Stomach (tissue), 9 donors: ENCODE data around the gene SH3BGRL3. TPM values are rescaled to one million over a fixed set of nuclear protein-coding genes. Genes with fewer than 3 reads are reported as not detected.

ENCODE experiments used
- DNase-seq, 2 donors: peaks; one replicate each; pipeline versions ENCODE4 v3.0.0 to v3.0.0-alpha.2; 2013 to 2019
- H3K27ac ChIP-seq, 5 donors: fragments of 200-600 bp in 4 of 5; sonication (generic) in 4 of 5; one replicate each; pipeline ENCODE4 v1.5.1; 2013 to 2019; ENCODE audit warnings: mild to moderate bottlenecking in 1 of 5, moderate library complexity in 1 of 5
- H3K27me3 ChIP-seq, 3 donors: fragments of 200-600 bp; sonication (generic); one replicate each; pipeline ENCODE4 v1.5.1; 2017 to 2019; ENCODE audit warnings: mixed run types in 1 of 3
- H3K36me3 ChIP-seq, 4 donors: fragments of 200-600 bp; sonication (generic); 1 replicate in 3 of 4; 2 replicates in 1 of 4; pipeline ENCODE4 v1.5.1; 2016 to 2019
- H3K4me1 ChIP-seq, 4 donors: fragments of 200-600 bp; sonication (generic); one replicate each; pipeline ENCODE4 v1.5.1; 2016 to 2019
- H3K4me3 ChIP-seq, 4 donors: fragments of 200-600 bp; sonication (generic) in 3 of 4; one replicate each; pipeline ENCODE4 v1.5.1; 2016 to 2019; ENCODE audit warnings: mild to moderate bottlenecking in 1 of 4
- H3K9me3 ChIP-seq, 4 donors: fragments of 200-600 bp; sonication (generic); one replicate each; pipeline ENCODE4 v1.5.1; 2016 to 2019
- CTCF ChIP-seq, 7 experiments: fragments of 450-650 bp in 4 of 7; fragments of 200-600 bp in 3 of 7; sonication (generic) in 3 of 7; IDR thresholded peaks; one replicate each; pipeline ENCODE4 v1.5.1; 2016 to 2019; ENCODE audit warnings: antibody characterized with exemption in 7 of 7, control low read depth in 2 of 7, mild to moderate bottlenecking in 1 of 7
- EP300 ChIP-seq: sonication (generic); formaldehyde crosslinking; IDR thresholded peaks from one replicate; pipeline ENCODE4 v1.6.1; 2017; ENCODE audit warnings: antibody characterized with exemption
- POLR2A ChIP-seq, 4 donors: fragments of 450-650 bp; IDR thresholded peaks; one replicate each; pipeline ENCODE4 v1.6.1; 2016; ENCODE audit warnings: antibody characterized with exemption in 4 of 4, control low read depth in 2 of 4, mild to moderate bottlenecking in 1 of 4, moderate library complexity in 1 of 4
- POLR2AphosphoS5 ChIP-seq, 3 donors: sonication (generic); formaldehyde crosslinking; IDR thresholded peaks; one replicate each; pipeline ENCODE4 v1.6.1; 2016; ENCODE audit warnings: antibody characterized with exemption in 3 of 3
- WGBS, 5 donors: extraction: QIAGEN DNeasy Blood & Tissue Kit in 3 of 5; methylation state at CpG; one replicate each; pipeline versions ENCODE4 v1.1.5 to v1.1.7; 2013 to 2018; 5-methylcytosine and 5-hydroxymethylcytosine counted together
- intact Hi-C: fragments of 100-400 bp; cut with DNase I; formaldehyde crosslinking; loops from one replicate; pipeline ENCODE4 v1.15.1; 2023; ENCODE audit warnings: low total_unique reads
- polyA plus RNA-seq, 3 donors: library from polyadenylated mRNA; stranded (reverse); fragments of 200-250 nt; gene quantifications; one replicate each; pipeline ENCODE4 v1.2.3, GENCODE V29; 2013
- total RNA-seq, 5 donors: library from RNA; depleted of rRNA; stranded (reverse); fragments of >200 nt; gene quantifications; one replicate each; pipeline versions ENCODE4 v1.1.0 to v1.2.3, GENCODE V29; 2014 to 2016
- donor health status: healthy with polysubstance abuse.
- donor health status: Bipolar disorder and iron deficiency.
- donor health status: healthy.

SH3BGRL3 gene
- total and polyA plus RNA-seq, 8 donors = 7.2 to 267 (median 79.3) TPM

- WGBS, 5 donors = 83 to 97% (median 92%) methylated on average over 3 of the region's 3 CpGs
- intact Hi-C loops = no loop called here
- no peak overlapping the region for H3K4me3 ChIP-seq
- TF ChIP-seq POLR2A (IDR thresholded peaks at IDR 0.05) = no peak
- DNase-seq = no peak
- no peaks in the 10 kb centered on the region for H3K27me3 ChIP-seq
- no peak overlapping the region for H3K27ac ChIP-seq
- no peaks in the 10 kb centered on the region for H3K4me1 ChIP-seq
- H3K9me3 ChIP-seq = no peaks in the 10 kb centered on the region
- peaks cover 18 to 66% (median 59%) of the 10 kb centered on the region in 4 donors for H3K36me3 ChIP-seq
Measured at GRCh38 chr1:26254404-26254803, 25.5 kb upstream of the SH3BGRL3 start.

- no peak for DNase-seq
- no peaks in the 10 kb centered on the region for H3K27me3 ChIP-seq
- no peak overlapping the region for H3K27ac ChIP-seq
- H3K4me3 ChIP-seq = no peak overlapping the region
- TF ChIP-seq POLR2AphosphoS5 (IDR thresholded peaks at IDR 0.05) (no peak), POLR2A (IDR thresholded peaks at IDR 0.05) (no peak), EP300 (no peak), CTCF (IDR thresholded peaks at IDR 0.05) (no peak)
- WGBS, 5 donors = 90 to 100% (median 98%) methylated on average over 2 of the region's 2 CpGs
- H3K4me1 ChIP-seq = no peaks in the 10 kb centered on the region
- peaks cover 35 to 76% (median 73%) of the 10 kb centered on the region in 4 donors for H3K36me3 ChIP-seq
- no peaks in the 10 kb centered on the region for H3K9me3 ChIP-seq
- intact Hi-C loops = no loop called here
Measured at GRCh38 chr1:26257222-26257621, 22.7 kb upstream of the SH3BGRL3 start.

GRCh38 chr1:26259005-26259404, 20.9 kb upstream of the SH3BGRL3 start:
- 79 to 97% (median 89%) methylated on average over 2 of the region's 2 CpGs for WGBS, 5 donors
- Histone ChIP-seq H3K9me3 (no peaks in the 10 kb centered on the region), H3K4me3 (no peak overlapping the region), H3K27me3 (no peaks in the 10 kb centered on the region), H3K4me1 (no peaks in the 10 kb centered on the region), H3K27ac (no peak overlapping the region), H3K36me3 (peaks cover 35 to 90% (median 87%) of the 10 kb centered on the region in 4 donors)
- TF ChIP-seq EP300 (no peak), POLR2A (IDR thresholded peaks at IDR 0.05) (no peak)
- intact Hi-C loops = no loop called here
- no peak for DNase-seq

GRCh38 chr1:26259578-26259977, 20.3 kb upstream of the SH3BGRL3 start:
- peaks cover 39 to 96% (median 93%) of the 10 kb centered on the region in 4 donors for H3K36me3 ChIP-seq
- TF ChIP-seq CTCF (IDR thresholded peaks at IDR 0.05) (no peak), POLR2A (IDR thresholded peaks at IDR 0.05) (no peak), POLR2AphosphoS5 (IDR thresholded peaks at IDR 0.05) (no peak), EP300 (no peak)
- DNase-seq = no peak
- intact Hi-C loops = no loop called here
- 83 to 91% (median 88%) methylated on average over 5 of the region's 5 CpGs for WGBS, 5 donors
- no peak overlapping the region for H3K4me3 ChIP-seq
- H3K9me3 ChIP-seq = no peaks in the 10 kb centered on the region
- no peaks in the 10 kb centered on the region for H3K27me3 ChIP-seq
- H3K27ac ChIP-seq = no peak overlapping the region
- no peaks in the 10 kb centered on the region for H3K4me1 ChIP-seq

- intact Hi-C loops = no loop called here
- WGBS, 5 donors = 92 to 95% (median 94%) methylated on average over 5 of the region's 5 CpGs
- DNase-seq = no peak
- TF ChIP-seq POLR2A (IDR thresholded peaks at IDR 0.05) = no peak
- no peak for TF ChIP-seq POLR2AphosphoS5 (IDR thresholded peaks at IDR 0.05)
- no peak for TF ChIP-seq CTCF (IDR thresholded peaks at IDR 0.05)
- no peak for TF ChIP-seq EP300
- no peak overlapping the region for H3K4me3 ChIP-seq
- H3K9me3 ChIP-seq = no peaks in the 10 kb centered on the region
- H3K27me3 ChIP-seq = no peaks in the 10 kb centered on the region
- H3K4me1 ChIP-seq = no peaks in the 10 kb centered on the region
- H3K36me3 ChIP-seq = peaks cover 23 to 83% (median 77%) of the 10 kb centered on the region in 4 donors
- no peak overlapping the region for H3K27ac ChIP-seq
Measured at GRCh38 chr1:26263212-26263611, 16.7 kb upstream of the SH3BGRL3 start.
